Caco-2 (cell line): ENCODE measurements around the gene TTC4. TPM values are rescaled to one million over a fixed set of nuclear protein-coding genes. Genes with fewer than 3 reads are reported as not detected.

ENCODE experiments used
- BruUV-seq: library from RNA; stranded (reverse); fragments of 400-500 nt; replicated peaks from 2 replicates; lab custom pipeline; 2021; lab: Mats Ljungman, UMichigan
- CTCF ChIA-PET: fragments of 300-600 bp; sonication (Branson Sonifier 250); formaldehyde crosslinking; loops from one replicate; lab custom pipeline; 2022; ENCODE audit warnings: antibody characterized with exemption; lab: Charles Lee
- POLR2A ChIA-PET: fragments of 300-600 bp; sonication (Branson Sonifier 250); formaldehyde crosslinking; loops from one replicate; lab custom pipeline; 2022; ENCODE audit warnings: antibody characterized with exemption; lab: Charles Lee
- DNase-seq, 2 experiments: peaks; one replicate each; pipeline versions ENCODE4 v3.0.0 to v3.0.0-alpha.2; 2020 to 2022
- H3K27me3 ChIP-seq: replicated peaks from 2 replicates; pipeline ENCODE4 v1.6.0; 2011; ENCODE audit warnings: low read length; ENCODE audit not compliant: control insufficient read depth, insufficient read depth
- H3K36me3 ChIP-seq: 2 replicates; pipeline ENCODE4 v1.5.1; 2011; ENCODE audit warnings: low read length; ENCODE audit not compliant: control insufficient read depth, insufficient read depth
- H3K4me1 ChIP-seq: fragments of 250-450 bp; sonication (Bioruptor Pico); 2 replicates; pipeline ENCODE4 v1.5.1; 2020; ENCODE audit warnings: mild to moderate bottlenecking
- H3K4me3 ChIP-seq: 2 replicates; pipeline ENCODE4 v1.5.1; 2011; ENCODE audit warnings: low read depth, mild to moderate bottlenecking, control low read depth, low read length
- H3K9me3 ChIP-seq: fragments of 250-450 bp; sonication (Bioruptor Pico); 2 replicates; pipeline ENCODE4 v1.5.1; 2020; ENCODE audit warnings: mild to moderate bottlenecking, moderate library complexity
- H3K27ac Mint-ChIP-seq: one replicate; pipeline ENCODE4 v1.8.0; 2022; ENCODE audit warnings: mixed read lengths; ENCODE audit not compliant: unreplicated experiment
- H3K27me3 Mint-ChIP-seq: one replicate; pipeline ENCODE4 v1.8.0; 2022; ENCODE audit warnings: mixed read lengths; ENCODE audit not compliant: insufficient read depth, unreplicated experiment
- H3K36me3 Mint-ChIP-seq: one replicate; pipeline ENCODE4 v1.8.0; 2022; ENCODE audit warnings: mild to moderate bottlenecking, mixed read lengths; ENCODE audit not compliant: insufficient read depth, unreplicated experiment
- H3K4me1 Mint-ChIP-seq: one replicate; pipeline ENCODE4 v1.8.0; 2022; ENCODE audit warnings: low read depth, mixed read lengths; ENCODE audit not compliant: unreplicated experiment
- H3K4me3 Mint-ChIP-seq: one replicate; pipeline ENCODE4 v1.8.0; 2022; ENCODE audit warnings: mild to moderate bottlenecking, moderate library complexity, mixed read lengths; ENCODE audit not compliant: unreplicated experiment
- H3K9me3 Mint-ChIP-seq: one replicate; pipeline ENCODE4 v1.8.0; 2022; ENCODE audit warnings: mixed read lengths; ENCODE audit not compliant: unreplicated experiment
- intact Hi-C: fragments of 100-400 bp; cut with micrococcal nuclease; formaldehyde crosslinking; loops from one replicate; pipeline ENCODE4 v1.10.0; 2022; ENCODE audit not compliant: unreplicated experiment
- total RNA-seq: library from RNA; stranded (reverse); gene quantifications from 2 replicates; pipeline ENCODE4 v1.2.3, GENCODE V29; 2022
- TF ChIP-seq, protein P1 (sequence below), 2 experiments: fragments of 200-600 bp in 1 of 2; IDR thresholded peaks; 1 replicate in 1 of 2; 2 replicates in 1 of 2; pipeline versions ENCODE4 v1.5.1 to v1.8.0; 2011 to 2022; ENCODE audit warnings: antibody characterized with exemption in 1 of 2, control low read depth in 1 of 2, inconsistent platforms in 1 of 2, low read depth in 1 of 2, low read length in 1 of 2, mild to moderate bottlenecking in 1 of 2, moderate library complexity in 1 of 2; ENCODE audit not compliant: insufficient read depth in 1 of 2, severe bottlenecking in 1 of 2, unreplicated experiment in 1 of 2

The TTC4 gene
- total RNA-seq, 1 experiment from 2014 or later = 14.0 TPM

DNA sequence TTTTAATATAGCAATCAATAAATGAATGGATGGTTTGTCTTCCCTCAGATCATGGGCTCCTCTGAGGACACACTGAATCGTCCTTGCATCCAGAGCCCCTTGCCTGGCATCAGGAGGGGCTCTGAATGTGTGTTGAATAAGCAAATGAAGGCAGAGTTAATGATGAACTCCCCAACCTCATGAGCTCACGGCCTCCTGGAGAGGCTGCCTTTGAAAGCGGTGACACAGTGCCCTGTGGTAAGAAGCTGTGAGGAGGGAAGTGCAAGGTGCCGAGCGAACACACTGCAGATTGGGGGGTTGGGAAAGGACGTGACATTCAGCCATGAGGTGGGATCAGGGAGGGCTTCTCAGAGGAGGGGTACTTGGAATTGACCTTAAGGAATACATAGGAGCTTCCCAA lies 51.9 kb downstream of the TTC4 start:
- H3K36me3 Mint-ChIP-seq = no peaks in the 10 kb centered on the region
- TF ChIP-seq, protein P1, sequence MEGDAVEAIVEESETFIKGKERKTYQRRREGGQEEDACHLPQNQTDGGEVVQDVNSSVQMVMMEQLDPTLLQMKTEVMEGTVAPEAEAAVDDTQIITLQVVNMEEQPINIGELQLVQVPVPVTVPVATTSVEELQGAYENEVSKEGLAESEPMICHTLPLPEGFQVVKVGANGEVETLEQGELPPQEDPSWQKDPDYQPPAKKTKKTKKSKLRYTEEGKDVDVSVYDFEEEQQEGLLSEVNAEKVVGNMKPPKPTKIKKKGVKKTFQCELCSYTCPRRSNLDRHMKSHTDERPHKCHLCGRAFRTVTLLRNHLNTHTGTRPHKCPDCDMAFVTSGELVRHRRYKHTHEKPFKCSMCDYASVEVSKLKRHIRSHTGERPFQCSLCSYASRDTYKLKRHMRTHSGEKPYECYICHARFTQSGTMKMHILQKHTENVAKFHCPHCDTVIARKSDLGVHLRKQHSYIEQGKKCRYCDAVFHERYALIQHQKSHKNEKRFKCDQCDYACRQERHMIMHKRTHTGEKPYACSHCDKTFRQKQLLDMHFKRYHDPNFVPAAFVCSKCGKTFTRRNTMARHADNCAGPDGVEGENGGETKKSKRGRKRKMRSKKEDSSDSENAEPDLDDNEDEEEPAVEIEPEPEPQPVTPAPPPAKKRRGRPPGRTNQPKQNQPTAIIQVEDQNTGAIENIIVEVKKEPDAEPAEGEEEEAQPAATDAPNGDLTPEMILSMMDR (IDR thresholded peaks at IDR 0.05; ENCODE audit: insufficient read depth in 1 of 2, low read depth in 1 of 2, low read length in 1 of 2, severe bottlenecking in 1 of 2, unreplicated experiment in 1 of 2) = no peak
- no peak overlapping the region for H3K27ac Mint-ChIP-seq
- H3K4me1 Mint-ChIP-seq = peaks cover 7% of the 10 kb centered on the region
- H3K4me3 ChIP-seq = no peak overlapping the region
- intact Hi-C loops = no loop called here
- H3K36me3 ChIP-seq = no peaks in the 10 kb centered on the region
- no peaks in the 10 kb centered on the region for H3K9me3 ChIP-seq
- no peaks in the 10 kb centered on the region for H3K9me3 Mint-ChIP-seq
- BruUV-seq = no TSS peak
- POLR2A ChIA-PET = no interaction called here
- H3K27me3 ChIP-seq = no peaks in the 10 kb centered on the region
- no peaks in the 10 kb centered on the region for H3K27me3 Mint-ChIP-seq
- CTCF ChIA-PET = interaction anchor here (1.9 kb wide), 1 partner anchor 34 kb away, joined by 15 read pairs; the partner anchor contains the start of gene TTC22
- H3K4me3 Mint-ChIP-seq = no peak overlapping the region
- no peak for DNase-seq
- no peaks in the 10 kb centered on the region for H3K4me1 ChIP-seq

DNA sequence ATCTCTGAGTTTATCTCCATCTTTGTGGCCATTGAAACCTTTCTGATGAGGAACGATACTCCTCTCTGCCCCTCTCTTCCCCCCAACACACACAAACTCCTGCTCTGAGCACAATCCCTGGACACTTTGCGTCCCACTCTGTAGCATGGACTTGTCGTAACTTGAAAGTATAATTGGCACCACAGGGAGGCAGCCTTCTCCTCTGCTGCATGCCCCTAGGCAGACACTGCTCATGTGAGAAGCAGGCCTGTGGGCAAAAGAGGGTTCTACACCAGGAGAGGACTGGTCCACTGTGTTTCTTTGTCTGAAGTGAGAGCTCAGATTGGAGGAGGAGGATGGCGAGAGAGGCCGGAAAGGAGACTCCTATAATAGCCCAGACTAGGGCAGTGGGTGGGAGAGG lies 52.4 kb downstream of the TTC4 start:
- Histone ChIP-seq H3K27me3 (no peaks in the 10 kb centered on the region), H3K4me1 (no peaks in the 10 kb centered on the region), H3K36me3 (no peaks in the 10 kb centered on the region), H3K9me3 (no peaks in the 10 kb centered on the region), H3K4me3 (no peak overlapping the region)
- Mint-ChIP-seq H3K4me3 (no peak overlapping the region), H3K27ac (no peak overlapping the region), H3K36me3 (no peaks in the 10 kb centered on the region), H3K27me3 (no peaks in the 10 kb centered on the region), H3K4me1 (peaks cover 7% of the 10 kb centered on the region), H3K9me3 (no peaks in the 10 kb centered on the region)
- intact Hi-C loops = loop anchor here (1.0 kb wide), 1 partner anchor 42 kb away; no protein-coding TSS in a partner anchor
- POLR2A ChIA-PET = no interaction called here
- DNase-seq = peak; percentile 23 to 43
- no TSS peak for BruUV-seq
- TF ChIP-seq, protein P1 (IDR thresholded peaks at IDR 0.05; ENCODE audit: insufficient read depth in 1 of 2, low read depth in 1 of 2, low read length in 1 of 2, severe bottlenecking in 1 of 2, unreplicated experiment in 1 of 2) = peak in 1 of 2 experiments; percentile 23
- CTCF ChIA-PET = interaction anchor here (1.9 kb wide), 1 partner anchor 33 kb away, joined by 15 read pairs; the partner anchor contains the start of gene TTC22

DNA sequence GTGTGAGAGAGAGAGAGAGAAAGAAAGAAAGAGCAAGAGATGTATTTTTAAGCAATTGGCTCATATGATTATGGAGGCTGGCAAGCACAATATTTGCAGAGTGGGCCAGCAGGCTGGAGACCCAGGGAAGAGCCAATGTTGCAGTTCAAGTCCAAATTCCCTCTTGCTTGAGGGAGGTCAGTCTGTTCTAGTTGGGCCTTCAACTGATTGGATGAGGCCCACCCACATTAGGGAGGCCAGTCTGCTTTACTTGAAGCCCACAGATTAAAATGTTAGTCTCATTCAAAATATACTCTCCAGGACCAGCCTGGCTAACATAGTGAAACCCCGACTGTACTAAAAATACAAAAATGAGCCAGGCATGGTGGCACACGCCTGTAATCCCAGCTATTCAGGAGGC lies 57.3 kb downstream of the TTC4 start:
- no peak overlapping the region for H3K27ac Mint-ChIP-seq

More for the DNA sequence above, 57.3 kb downstream of the TTC4 start:
- H3K4me3 Mint-ChIP-seq = no peak overlapping the region
- no peaks in the 10 kb centered on the region for H3K9me3 Mint-ChIP-seq
- no peaks in the 10 kb centered on the region for H3K36me3 Mint-ChIP-seq
- no peaks in the 10 kb centered on the region for H3K4me1 Mint-ChIP-seq
- no peaks in the 10 kb centered on the region for H3K9me3 ChIP-seq
- ChIA-PET POLR2A (interaction anchor here (0.9 kb wide), 1 partner anchor 9 kb away, joined by 3 read pairs; the partner anchor contains the start of gene PARS2), CTCF (no interaction called here)
- intact Hi-C loops = no loop called here
- H3K4me1 ChIP-seq = no peaks in the 10 kb centered on the region
- H3K27me3 ChIP-seq = no peaks in the 10 kb centered on the region
- H3K36me3 ChIP-seq = no peaks in the 10 kb centered on the region
- H3K4me3 ChIP-seq = no peak overlapping the region
- TF ChIP-seq, protein P1 (IDR thresholded peaks at IDR 0.05; ENCODE audit: insufficient read depth in 1 of 2, low read depth in 1 of 2, low read length in 1 of 2, severe bottlenecking in 1 of 2, unreplicated experiment in 1 of 2) = no peak
- no peaks in the 10 kb centered on the region for H3K27me3 Mint-ChIP-seq
- no peak for DNase-seq
- BruUV-seq = no TSS peak
